SW480 (cell line): ENCODE measurements around the gene SMPD3.

Experiments used
- DNase-seq: peaks from one replicate; pipeline ENCODE4 v3.0.0-alpha.2; 2016; ENCODE audit warnings: low spot score

The SMPD3 gene

DNA sequence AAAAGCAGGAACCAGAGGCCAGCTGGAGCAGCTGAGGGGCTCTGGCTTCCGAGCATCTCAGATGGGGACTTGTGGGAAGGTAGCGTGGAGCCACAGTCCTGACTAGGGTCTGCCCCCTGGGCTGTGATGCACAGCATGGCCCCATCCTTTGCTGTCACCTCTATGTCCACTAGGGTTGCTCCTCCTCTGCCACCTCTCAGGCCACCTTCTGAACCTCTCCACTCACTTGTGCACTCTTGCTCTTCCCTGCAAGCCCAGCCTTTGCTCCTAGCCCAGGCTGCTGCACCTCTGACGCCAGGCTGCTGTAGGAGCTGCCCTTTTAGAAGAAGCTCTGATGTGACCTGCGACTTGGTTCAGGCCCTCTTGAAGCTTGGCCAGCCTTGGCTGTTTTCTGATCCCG lies 24.3 kb upstream of the SMPD3 start:
- no peak for DNase-seq

GRCh38 chr16:68470461-68471150 lies 22.3 kb upstream of the SMPD3 start:
- DNase-seq: no peak

- no peak for DNase-seq
Observed at GRCh38 chr16:68469796-68470460, 21.6 kb upstream of the SMPD3 start.

DNA sequence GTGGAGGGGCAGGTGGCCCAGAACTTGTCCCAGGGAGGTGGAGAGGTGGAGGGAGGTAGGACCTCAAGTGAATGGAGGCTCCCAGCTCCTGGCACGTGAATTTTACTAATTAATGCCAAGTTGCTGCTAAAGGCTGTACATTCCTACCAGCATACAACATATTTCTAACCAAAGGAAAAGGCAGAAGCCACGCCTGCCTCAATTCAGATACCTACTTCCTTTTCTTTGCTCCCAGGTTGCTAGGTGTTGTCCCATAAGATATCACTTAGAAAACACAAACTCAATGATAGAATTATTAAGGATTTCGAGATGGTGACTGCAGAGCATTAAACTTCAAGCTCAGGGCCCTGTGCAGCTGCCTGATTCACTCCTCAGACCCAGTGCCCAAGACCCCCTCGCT lies 20.5 kb upstream of the SMPD3 start:
- no peak for DNase-seq

GRCh38 chr16:68466174-68466573 lies 17.9 kb upstream of the SMPD3 start:
- no peak for DNase-seq

DNA sequence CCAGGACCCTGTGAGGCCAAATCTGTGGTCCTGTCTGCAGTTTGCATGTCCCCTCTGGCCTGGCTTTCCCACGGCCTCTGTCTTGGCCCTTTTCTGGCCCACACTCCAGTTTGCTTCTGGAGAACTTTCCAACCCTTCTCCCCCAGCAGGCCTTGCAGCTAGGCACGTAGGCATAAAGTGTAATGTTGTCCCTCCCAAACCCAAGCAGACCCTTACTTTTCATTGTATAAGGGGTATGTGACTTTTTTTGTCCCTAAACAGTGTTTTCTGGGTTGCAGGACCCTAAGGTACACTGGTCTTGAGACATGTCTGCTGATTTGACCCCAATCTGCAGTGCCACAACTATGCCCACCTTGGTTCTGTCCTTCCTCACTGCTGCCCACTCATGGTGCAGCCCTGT lies 15.6 kb upstream of the SMPD3 start:
- no peak for DNase-seq

- no peak for DNase-seq
Observed at GRCh38 chr16:68460067-68460466, 11.8 kb upstream of the SMPD3 start.

DNA sequence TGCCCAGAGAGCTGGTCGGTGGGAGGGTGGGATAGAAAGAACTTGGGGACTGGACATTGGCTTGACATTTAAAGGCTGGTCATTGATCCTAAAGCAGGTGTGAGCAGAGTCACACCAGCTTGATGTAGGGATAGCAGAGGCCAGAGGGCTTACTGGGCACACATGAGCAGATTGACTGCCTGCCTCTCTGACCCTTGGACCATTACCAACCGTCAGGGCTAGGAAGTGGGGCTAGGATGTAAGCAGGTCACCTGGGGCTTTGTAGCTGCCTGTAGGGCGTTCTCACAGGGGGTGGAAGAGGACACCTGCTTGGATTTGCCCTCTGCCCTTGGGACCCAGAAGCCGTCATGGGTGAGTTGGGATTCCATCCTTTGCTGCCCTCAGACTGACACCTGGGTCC lies 11.1 kb upstream of the SMPD3 start:
- DNase-seq: no peak

DNA sequence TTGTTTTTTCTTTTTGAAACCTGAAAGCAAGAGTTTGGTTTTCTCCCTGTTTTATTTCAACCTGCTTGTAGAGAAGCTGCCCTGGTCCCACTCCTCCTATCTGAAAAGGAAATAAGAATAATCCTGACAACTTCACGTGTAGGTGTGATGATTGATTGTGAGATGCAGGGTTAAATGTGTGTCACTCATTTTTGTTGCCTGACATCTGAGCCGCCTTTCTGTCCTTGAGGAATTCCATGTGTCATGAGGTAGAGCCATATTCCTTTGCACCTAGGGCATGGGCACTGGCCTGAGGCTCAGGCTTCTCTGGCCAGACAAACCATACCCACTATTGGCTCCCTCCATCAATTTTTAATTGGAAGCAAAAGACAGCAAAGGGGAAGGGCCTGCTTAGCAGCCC lies 10.2 kb upstream of the SMPD3 start:
- no peak for DNase-seq

DNA sequence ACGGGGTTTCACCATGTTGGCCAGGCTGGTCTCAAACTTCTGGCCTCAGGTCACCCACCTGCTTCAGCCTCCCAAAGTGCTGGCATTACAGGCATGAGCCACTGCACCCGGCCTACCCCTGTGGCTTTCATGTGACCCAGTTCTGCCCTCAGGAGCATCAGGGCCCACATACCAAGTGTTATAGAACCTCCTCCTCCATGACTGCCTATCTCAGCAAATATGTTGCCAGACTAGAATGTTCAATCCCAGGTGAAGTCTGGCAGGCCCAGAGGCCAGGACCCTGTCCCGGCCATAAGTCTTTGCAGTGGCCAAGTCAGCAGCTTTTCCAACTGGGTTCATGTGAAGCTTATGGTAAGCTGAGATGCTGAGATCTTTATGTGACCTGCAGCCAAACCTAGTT lies 9.8 kb upstream of the SMPD3 start:
- no peak for DNase-seq

GRCh38 chr16:68455631-68456030 lies 7.3 kb upstream of the SMPD3 start:
- DNase-seq: no peak

DNA sequence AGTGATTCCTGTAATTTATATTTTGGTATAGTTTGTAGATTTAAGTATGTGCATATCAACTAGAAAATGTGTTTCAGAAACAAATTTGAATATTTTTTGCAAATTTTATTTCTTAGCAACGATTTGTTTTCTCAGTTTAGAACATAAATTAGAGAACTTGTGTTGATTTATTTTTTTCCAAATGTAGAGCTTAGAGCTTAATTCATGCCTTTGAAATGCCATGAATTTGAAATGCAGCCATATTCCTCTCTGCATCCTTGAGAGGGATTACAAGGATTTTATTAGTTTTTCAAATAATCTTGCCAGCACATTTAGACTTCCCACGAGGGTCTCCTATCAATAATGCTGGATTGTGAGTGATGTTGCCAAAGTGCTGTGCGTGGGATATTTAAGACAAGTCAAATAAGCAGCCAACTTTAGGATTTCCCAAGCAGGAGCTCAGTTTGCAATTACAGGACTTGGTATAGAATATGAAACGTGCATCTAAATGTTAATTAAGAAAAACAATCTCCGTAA lies 6.7 kb upstream of the SMPD3 start:
- no peak for DNase-seq

GRCh38 chr16:68453816-68454215 lies 5.5 kb upstream of the SMPD3 start:
- no peak for DNase-seq

GRCh38 chr16:68452176-68452575 lies 3.9 kb upstream of the SMPD3 start:
- no peak for DNase-seq

DNA sequence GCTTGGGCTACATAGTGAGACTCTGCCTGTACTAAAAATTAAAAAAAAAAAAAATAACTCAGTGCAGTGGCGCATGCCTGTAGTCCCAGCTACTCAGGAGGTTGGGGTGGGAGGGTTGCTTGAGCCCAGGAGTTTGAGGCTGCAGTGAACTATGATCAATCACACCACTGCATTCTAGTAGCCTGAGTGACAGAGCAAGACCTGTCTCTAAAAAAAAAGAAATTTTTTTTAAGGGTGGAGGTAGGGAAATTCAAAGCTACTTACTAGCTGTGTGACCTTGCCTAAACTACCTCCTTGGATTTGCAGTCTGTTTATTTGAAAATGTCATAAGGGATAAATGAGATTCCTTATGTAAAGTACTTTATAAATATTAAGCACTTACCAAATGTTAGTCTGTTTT lies 3.4 kb upstream of the SMPD3 start:
- no peak for DNase-seq

GRCh38 chr16:68450741-68451255 lies 2.5 kb upstream of the SMPD3 start:
- DNase-seq: no peak

GRCh38 chr16:68447653-68448359 lies 502 bp downstream of the SMPD3 start:
- no peak for DNase-seq

DNA sequence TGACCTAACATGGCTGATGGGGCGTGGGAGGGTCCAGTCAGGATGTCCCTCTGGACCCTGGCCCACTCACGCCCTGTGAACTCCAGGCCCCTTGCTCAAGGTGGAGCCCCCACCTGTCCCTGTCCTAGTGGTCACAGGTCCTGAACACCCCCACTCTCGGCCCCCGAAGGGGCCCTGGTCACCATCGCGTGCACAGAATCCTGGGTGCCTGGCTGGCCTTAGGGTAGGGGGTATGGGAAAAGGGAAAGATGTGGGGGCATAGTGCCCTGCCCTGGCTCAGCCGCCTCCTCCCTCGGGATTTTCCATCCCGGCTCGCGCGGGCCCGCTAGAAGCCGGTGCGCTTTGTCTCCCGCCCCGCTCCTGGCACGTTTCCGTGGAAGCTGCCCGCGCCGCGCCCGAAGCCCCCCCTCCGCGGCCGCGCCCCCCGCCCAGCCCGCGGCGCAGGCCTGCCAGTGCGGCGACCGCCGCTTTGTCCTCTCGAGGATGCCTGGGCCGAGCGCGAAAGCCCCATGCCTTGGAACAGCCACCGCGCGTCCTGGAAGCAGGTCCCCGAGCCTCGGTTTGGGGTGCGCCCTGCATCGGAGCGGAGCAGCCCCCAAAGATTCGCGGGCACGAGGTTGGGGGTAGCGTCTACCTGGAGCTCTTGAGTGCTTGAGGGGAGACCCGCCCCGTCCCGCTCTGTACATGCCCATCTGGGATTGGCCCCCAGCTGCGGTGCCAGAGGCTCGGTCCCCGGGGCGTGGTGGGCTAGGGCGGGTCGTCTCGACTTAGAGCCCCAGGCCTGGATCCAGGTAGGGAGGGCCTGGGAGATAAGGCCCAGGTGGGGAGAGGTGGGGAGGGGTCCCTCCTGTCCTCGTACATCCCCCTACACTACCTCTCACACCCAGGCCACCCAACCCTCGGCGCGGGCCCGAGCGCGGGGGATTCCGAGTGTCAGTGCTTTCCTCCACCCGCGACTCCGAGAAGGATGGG lies 1.3 kb downstream of the SMPD3 start:
- no peak for DNase-seq

GRCh38 chr16:68445458-68445857 lies 2.9 kb downstream of the SMPD3 start:
- peak; percentile 52 for DNase-seq

- DNase-seq: peak; percentile 9
Observed at GRCh38 chr16:68444056-68444657, 4.2 kb downstream of the SMPD3 start.

GRCh38 chr16:68436581-68436980 lies 11.7 kb downstream of the SMPD3 start:
- DNase-seq: no peak
